ENCODE results near the gene MAP3K13. TPM values are rescaled to one million over a fixed set of nuclear protein-coding genes. Genes with fewer than 3 reads are reported as not detected.

MAP3K13 gene
- total RNA-seq, 2 donors from 2014 or later = 10.7 to 17.7 TPM

Other genes with a start within 250 kb of the MAP3K13 start
- gene C3orf70, start 210.1 kb upstream of the MAP3K13 start, total RNA-seq = under 1 TPM in 1 of 2 donors, not detected in 1; 0.06 TPM
- gene EHHADH, start 109.1 kb upstream of the MAP3K13 start, total RNA-seq = 1 to 10 TPM; 2.3 to 4.2 TPM
- 10 to 100 TPM in 1 of 2 donors, 1 to 10 TPM in 1; 9.4 to 26.6 TPM for gene TMEM41A, start 135.9 kb downstream of the MAP3K13 start, total RNA-seq
- not detected for gene LIPH, start 189.5 kb downstream of the MAP3K13 start, total RNA-seq
- 10 to 100 TPM; 30.6 to 38.6 TPM for gene SENP2, start 223.2 kb downstream of the MAP3K13 start, total RNA-seq